Cardiac muscle cell (in vitro differentiated cells and primary cell): ENCODE results near the gene RALGPS1. TPM values are rescaled to one million over a fixed set of nuclear protein-coding genes. Genes with fewer than 3 reads are reported as not detected.

ENCODE experiments used
- DNase-seq, 2 donors: peaks; one replicate each; pipeline versions ENCODE4 v3.0.0 to v3.0.0-alpha.2; 2010 to 2017; ENCODE audit warnings: low read depth in 1 of 2, low spot score in 1 of 2
- H3K27ac ChIP-seq: fragments of 200-600 bp; sonication (generic); 2 replicates; pipeline ENCODE4 v1.5.1; 2016
- H3K27me3 ChIP-seq: fragments of 200-600 bp; sonication (generic); 2 replicates; pipeline ENCODE4 v1.6.0; 2016; ENCODE audit warnings: control low read depth
- H3K36me3 ChIP-seq: fragments of 200-600 bp; sonication (generic); 2 replicates; pipeline ENCODE4 v1.5.1; 2016; ENCODE audit warnings: control low read depth
- H3K4me1 ChIP-seq: fragments of 200-600 bp; sonication (generic); 2 replicates; pipeline ENCODE4 v1.8.1; 2017; ENCODE audit warnings: low read depth, mild to moderate bottlenecking, mixed run types
- H3K4me3 ChIP-seq: fragments of 200-600 bp; sonication (generic); 2 replicates; pipeline ENCODE4 v1.5.1; 2016; ENCODE audit warnings: mild to moderate bottlenecking
- H3K9me3 ChIP-seq: fragments of 200-600 bp; sonication (generic); 2 replicates; pipeline ENCODE4 v1.5.1; 2017; ENCODE audit warnings: low read depth, mild to moderate bottlenecking, control low read depth
- polyA plus RNA-seq: library from polyadenylated mRNA; unstranded; fragments of >200 nt; fragmentation: Nextera tagmentation; extraction: Ambion mirVana; gene quantifications from 2 replicates; pipeline ENCODE4 v1.2.1, GENCODE V29; 2016
- total RNA-seq: library from RNA; depleted of rRNA; stranded (reverse); fragments of >200 nt; gene quantifications from 2 replicates; pipeline ENCODE4 v1.2.3, GENCODE V29; 2016
- TF ChIP-seq, protein P1 (sequence below): IDR thresholded peaks from 2 replicates; pipeline ENCODE4 v1.5.1; 2012; ENCODE audit warnings: low read depth, mild to moderate bottlenecking, low read length

Gene RALGPS1, protein sequence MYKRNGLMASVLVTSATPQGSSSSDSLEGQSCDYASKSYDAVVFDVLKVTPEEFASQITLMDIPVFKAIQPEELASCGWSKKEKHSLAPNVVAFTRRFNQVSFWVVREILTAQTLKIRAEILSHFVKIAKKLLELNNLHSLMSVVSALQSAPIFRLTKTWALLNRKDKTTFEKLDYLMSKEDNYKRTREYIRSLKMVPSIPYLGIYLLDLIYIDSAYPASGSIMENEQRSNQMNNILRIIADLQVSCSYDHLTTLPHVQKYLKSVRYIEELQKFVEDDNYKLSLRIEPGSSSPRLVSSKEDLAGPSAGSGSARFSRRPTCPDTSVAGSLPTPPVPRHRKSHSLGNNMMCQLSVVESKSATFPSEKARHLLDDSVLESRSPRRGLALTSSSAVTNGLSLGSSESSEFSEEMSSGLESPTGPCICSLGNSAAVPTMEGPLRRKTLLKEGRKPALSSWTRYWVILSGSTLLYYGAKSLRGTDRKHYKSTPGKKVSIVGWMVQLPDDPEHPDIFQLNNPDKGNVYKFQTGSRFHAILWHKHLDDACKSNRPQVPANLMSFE
- 16.1 and 18.1 TPM in 2 replicates for total RNA-seq
- polyA plus RNA-seq: 14.1 and 15.7 TPM in 2 replicates

DNA sequence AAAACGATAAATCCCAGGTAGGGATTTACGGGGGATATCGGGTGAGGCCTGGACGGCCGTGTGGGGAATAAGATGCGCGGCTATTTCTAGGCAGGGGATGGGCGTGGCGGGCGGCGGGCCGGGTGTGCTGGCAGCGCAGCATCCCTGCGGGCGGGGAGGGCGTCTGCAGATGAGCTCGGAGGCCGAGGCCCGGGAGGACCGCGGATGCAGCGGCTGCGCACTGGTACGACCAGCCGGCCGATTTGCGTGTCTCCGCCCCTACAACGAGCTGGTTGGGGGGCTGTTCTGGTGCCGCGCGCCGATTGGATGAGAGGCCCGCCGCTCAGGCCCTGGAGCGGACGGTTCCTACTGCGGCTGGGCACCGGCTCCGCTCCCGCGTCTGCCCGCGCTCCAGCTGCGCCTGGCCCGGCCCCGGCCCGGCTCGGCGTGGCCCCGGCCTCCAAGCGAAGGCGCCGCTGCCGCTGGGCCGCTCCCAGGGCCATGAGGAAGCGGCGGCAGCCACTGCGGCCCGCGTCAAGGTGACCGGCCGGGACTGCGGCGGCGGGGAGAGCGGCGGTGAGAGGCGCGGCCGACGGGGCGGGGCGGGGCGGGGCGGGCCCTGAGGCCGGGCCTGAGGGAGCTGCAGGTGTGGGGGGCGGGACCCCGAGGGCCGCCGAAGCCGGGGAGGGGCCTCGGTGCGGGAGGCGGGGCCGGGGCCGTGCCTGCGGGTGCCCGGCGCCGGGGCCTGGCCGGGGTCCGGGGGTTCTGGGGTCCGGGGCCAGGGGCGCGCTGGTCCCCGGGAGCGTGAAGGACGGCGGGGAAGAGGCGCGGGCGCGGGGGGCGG, at the start of gene RALGPS1:
TSS of gene RALGPS1 (plus strand) at position 325 of the 823 bp plus-strand sequence. CDS start 47,508 bp downstream, outside the sequence.
- Histone ChIP-seq H3K36me3 (no peaks in the 10 kb centered on the region), H3K27ac (peak within 1 kb of the TSS; percentile 84), H3K4me3 (peak within 1 kb of the TSS; percentile 69), H3K9me3 (no peaks in the 10 kb centered on the region), H3K4me1 (peaks cover 3% of the 10 kb centered on the region), H3K27me3 (peaks cover 42% of the 10 kb centered on the region)
- TF ChIP-seq, protein P1, sequence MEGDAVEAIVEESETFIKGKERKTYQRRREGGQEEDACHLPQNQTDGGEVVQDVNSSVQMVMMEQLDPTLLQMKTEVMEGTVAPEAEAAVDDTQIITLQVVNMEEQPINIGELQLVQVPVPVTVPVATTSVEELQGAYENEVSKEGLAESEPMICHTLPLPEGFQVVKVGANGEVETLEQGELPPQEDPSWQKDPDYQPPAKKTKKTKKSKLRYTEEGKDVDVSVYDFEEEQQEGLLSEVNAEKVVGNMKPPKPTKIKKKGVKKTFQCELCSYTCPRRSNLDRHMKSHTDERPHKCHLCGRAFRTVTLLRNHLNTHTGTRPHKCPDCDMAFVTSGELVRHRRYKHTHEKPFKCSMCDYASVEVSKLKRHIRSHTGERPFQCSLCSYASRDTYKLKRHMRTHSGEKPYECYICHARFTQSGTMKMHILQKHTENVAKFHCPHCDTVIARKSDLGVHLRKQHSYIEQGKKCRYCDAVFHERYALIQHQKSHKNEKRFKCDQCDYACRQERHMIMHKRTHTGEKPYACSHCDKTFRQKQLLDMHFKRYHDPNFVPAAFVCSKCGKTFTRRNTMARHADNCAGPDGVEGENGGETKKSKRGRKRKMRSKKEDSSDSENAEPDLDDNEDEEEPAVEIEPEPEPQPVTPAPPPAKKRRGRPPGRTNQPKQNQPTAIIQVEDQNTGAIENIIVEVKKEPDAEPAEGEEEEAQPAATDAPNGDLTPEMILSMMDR: no peak
- peak; percentile 97 to 98 for DNase-seq

DNA sequence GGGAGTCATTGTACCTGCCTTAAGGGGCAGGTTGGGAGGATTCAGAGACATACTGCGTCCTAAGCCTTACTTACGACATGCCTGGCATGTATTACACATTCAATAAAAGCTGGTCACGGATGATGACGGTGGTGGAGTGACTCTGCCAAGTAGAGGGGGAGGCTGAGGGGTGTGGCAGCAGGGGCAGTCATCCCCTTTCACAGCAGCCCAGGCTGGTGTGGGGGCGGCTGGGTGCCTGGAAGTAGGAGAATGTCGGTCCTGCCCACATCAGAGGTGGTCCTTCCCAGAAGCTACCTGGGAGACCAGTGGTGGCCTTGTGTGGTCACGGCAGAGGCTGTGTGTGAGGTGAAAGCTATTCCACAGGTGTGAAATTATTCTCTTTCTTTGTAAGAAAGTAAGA, 45.2 kb upstream of the RALGPS1 start:
- TF ChIP-seq, protein P1: no peak
- no peaks in the 10 kb centered on the region for H3K36me3 ChIP-seq
- no peak for DNase-seq
- H3K4me3 ChIP-seq: no peak overlapping the region
- no peak overlapping the region for H3K27ac ChIP-seq
- H3K4me1 ChIP-seq: peaks cover 3% of the 10 kb centered on the region
- H3K9me3 ChIP-seq: no peaks in the 10 kb centered on the region
- no peaks in the 10 kb centered on the region for H3K27me3 ChIP-seq

DNA sequence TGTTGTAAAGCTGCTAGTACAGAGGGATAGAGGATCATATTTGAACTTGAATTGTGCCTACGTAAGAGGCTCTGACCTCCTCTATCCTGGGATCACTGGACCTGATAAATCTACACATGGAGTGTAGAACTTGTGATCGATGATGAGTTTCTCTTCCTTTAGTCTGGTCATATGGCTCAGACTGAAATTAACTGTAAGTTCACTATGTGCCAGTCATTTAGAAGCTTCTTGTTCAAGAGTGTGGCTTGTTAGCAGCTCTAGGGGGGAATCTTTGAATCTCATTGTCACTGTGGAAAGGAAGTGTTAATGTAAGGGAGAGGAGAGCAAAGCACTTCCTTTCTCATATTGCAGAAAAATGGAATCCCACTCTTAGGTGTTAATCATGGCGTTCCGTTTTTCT, 42.1 kb upstream of the RALGPS1 start:
- Histone ChIP-seq H3K36me3 (no peaks in the 10 kb centered on the region), H3K9me3 (no peaks in the 10 kb centered on the region), H3K27me3 (no peaks in the 10 kb centered on the region), H3K4me3 (no peak overlapping the region), H3K4me1 (peaks cover 8% of the 10 kb centered on the region), H3K27ac (peak overlapping the region; percentile 75)
- TF ChIP-seq, protein P1: no peak
- no peak for DNase-seq

DNA sequence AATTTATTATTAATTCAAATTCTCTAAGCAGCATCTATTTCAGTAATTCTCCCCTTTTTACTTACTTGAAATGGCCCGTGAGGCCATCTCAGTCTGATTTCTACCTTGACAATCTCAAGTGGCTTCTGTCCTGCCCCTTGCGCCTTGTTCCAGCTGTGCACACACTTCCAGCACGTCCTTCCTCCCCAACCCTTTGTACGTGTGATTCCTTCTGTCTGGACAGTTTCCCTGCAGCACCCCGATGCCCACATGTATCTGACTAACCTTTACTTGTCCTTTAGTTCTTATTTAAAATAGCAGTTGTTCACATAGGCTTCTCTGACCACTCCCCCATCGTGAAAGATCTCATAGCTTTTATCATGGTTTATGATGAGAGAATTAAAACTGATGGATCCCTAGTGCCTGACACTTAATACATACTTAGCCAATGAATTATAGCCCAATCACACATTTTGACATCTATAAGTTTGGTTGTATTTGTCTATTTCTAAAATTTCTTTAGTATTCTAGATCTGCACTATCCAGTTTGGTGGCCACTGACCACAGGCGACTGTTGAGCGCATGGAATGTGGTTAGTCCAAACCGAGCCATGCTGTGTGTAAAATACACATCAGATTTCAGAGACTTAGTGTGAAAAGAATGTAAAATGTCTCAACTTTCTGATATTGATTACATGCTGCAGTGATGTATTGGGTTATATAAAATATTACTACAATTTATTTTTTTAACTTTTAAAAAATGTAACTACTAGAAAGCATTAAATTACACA, 39.9 kb upstream of the RALGPS1 start:
- peaks cover 8% of the 10 kb centered on the region for H3K4me1 ChIP-seq

More for the DNA sequence above, 39.9 kb upstream of the RALGPS1 start:
- no peaks in the 10 kb centered on the region for H3K27me3 ChIP-seq
- no peak for DNase-seq
- no peak overlapping the region for H3K4me3 ChIP-seq
- peak overlapping the region; percentile 36 for H3K27ac ChIP-seq
- H3K9me3 ChIP-seq: no peaks in the 10 kb centered on the region
- TF ChIP-seq, protein P1: no peak
- no peaks in the 10 kb centered on the region for H3K36me3 ChIP-seq
